Spleen (tissue), 7 donors: Measurements from ENCODE around the gene EXOC6B.

Experiments
- POLR2A ChIP-seq, 3 donors: fragments of 450-650 bp; IDR thresholded peaks; one replicate each; pipeline ENCODE4 v1.5.1; 2017; ENCODE audit warnings: antibody characterized with exemption in 3 of 3, mild to moderate bottlenecking in 1 of 3
- TF ChIP-seq, protein P1 (sequence below), 11 experiments: fragments of 200-600 bp in 7 of 11; fragments of 450-650 bp in 4 of 11; sonication (generic) in 4 of 11; IDR thresholded peaks in 8 of 11; conservative IDR thresholded peaks in 3 of 11; 1 replicate in 7 of 11; 2 replicates in 4 of 11; pipeline versions ENCODE4 v1.4.0 to v1.8.0; 2016 to 2021; ENCODE audit warnings: antibody characterized with exemption in 11 of 11, inconsistent platforms in 4 of 11, mild to moderate bottlenecking in 1 of 11
- donor health status: DM: no; HTN: no; CAD: no; lungs with moderate emphysema.
- donor health status: DM: no; HTN: no; CAD: no.
- donor health status: DM: no; HTN: no; CAD: no.

- TF ChIP-seq, protein P1, sequence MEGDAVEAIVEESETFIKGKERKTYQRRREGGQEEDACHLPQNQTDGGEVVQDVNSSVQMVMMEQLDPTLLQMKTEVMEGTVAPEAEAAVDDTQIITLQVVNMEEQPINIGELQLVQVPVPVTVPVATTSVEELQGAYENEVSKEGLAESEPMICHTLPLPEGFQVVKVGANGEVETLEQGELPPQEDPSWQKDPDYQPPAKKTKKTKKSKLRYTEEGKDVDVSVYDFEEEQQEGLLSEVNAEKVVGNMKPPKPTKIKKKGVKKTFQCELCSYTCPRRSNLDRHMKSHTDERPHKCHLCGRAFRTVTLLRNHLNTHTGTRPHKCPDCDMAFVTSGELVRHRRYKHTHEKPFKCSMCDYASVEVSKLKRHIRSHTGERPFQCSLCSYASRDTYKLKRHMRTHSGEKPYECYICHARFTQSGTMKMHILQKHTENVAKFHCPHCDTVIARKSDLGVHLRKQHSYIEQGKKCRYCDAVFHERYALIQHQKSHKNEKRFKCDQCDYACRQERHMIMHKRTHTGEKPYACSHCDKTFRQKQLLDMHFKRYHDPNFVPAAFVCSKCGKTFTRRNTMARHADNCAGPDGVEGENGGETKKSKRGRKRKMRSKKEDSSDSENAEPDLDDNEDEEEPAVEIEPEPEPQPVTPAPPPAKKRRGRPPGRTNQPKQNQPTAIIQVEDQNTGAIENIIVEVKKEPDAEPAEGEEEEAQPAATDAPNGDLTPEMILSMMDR (IDR thresholded peaks at IDR 0.05 in 8 of 11, conservative IDR thresholded peaks at IDR 0.05 in 3 of 11), result no peak
- TF ChIP-seq POLR2A (IDR thresholded peaks at IDR 0.05), result no peak
These were observed 286.7 kb downstream of the EXOC6B start for GRCh38 chr2:72539071-72539552.
